Measurements from ENCODE around the gene MPP4. TPM values are rescaled to one million over a fixed set of nuclear protein-coding genes. Genes with fewer than 3 reads are reported as not detected.
"Not testable (repeated sequence)": the region's sequence is repeated elsewhere in the genome, so short reads cannot be mapped to it uniquely, and the experiment has no call there.

MPP4 gene
- total and polyA plus RNA-seq, 10 of the 15 experiments (the other 5 are each of a cell fraction or from before 2014, with no cell fraction given) = 0.03 to 0.14 (median 0.05) TPM; not detected in 4

- H3K36me3 ChIP-seq (ENCODE audit: control insufficient read depth in 2 of 2, insufficient read depth in 2 of 2, low read length in 1 of 2); POLR2A ChIA-PET; FAIRE-seq; in situ Hi-C loops (cut with MboI); H4K20me1 ChIP-seq (ENCODE audit: control insufficient read depth, insufficient read depth); SMC1A ChIA-PET (ENCODE audit: uncharacterized antibody, unreplicated experiment); DNase-seq (ENCODE audit: low read depth, low spot score); RAD21 ChIA-PET (ENCODE audit: unreplicated experiment); BruUV-seq (replicated peaks); ATAC-seq; H3K4me1 ChIP-seq (ENCODE audit: control insufficient read depth, insufficient read depth, low read length); H3K9me3 ChIP-seq (replicated peaks; ENCODE audit: control insufficient read depth, insufficient read depth, low read length); H3K4me2 ChIP-seq (ENCODE audit: control insufficient read depth, insufficient read depth); intact Hi-C loops (cut with micrococcal nuclease; ENCODE audit: unreplicated experiment); H3K4me3 ChIP-seq; H3K27ac ChIP-seq (ENCODE audit: control insufficient read depth, insufficient read depth); H3K79me2 ChIP-seq (ENCODE audit: control insufficient read depth, insufficient read depth, low read length); H3K27me3 ChIP-seq (replicated peaks in 1 of 2; ENCODE audit: control insufficient read depth in 2 of 2, insufficient read depth in 2 of 2, low read length in 1 of 2); H3K9ac ChIP-seq (ENCODE audit: control insufficient read depth, insufficient read depth, low read length); H2AFZ ChIP-seq (ENCODE audit: control insufficient read depth, low read depth, low read length): not testable (repeated sequence)
- 9% methylated on average over 4 of the region's 4 CpGs for WGBS (ENCODE audit: insufficient coverage, insufficient replicate concordance, low lambda C conversion rate, missing lambda C conversion rate)
- CTCF ChIA-PET = interaction anchor here (0.7 kb wide), 1 partner anchor 9 kb away, joined by 3 read pairs; no protein-coding TSS in a partner anchor
Measured at GRCh38 chr2:201671205-201671604, 27.2 kb downstream of the MPP4 start.

DNA sequence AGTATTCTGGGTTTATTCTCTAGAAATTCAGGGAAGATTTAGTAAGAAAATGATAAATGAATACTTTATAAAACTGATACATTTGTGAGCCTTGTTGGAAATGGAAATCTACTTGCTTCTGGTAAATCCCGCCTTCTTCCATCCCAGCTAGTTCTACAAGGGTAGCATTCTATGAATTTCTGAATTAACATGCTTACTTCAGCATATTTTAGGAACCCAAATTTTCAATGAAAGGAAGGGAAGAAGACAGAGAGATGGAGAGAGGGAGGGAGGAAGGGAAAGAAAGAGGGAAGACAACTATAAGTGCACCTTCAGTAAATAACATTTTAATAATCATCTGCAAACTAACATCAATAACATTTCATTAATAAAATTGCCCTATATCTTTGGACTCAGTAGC lies 28.6 kb downstream of the MPP4 start:
- POLR2A ChIA-PET = no interaction called here
- no TSS peak for BruUV-seq (replicated peaks)
- intact Hi-C loops (cut with micrococcal nuclease; ENCODE audit: unreplicated experiment) (loop anchor here (5.0 kb wide), 1 partner anchor 507 kb away; no protein-coding TSS in a partner anchor), in situ Hi-C loops (cut with MboI) (loop anchor here (10.0 kb wide), 1 partner anchor 515 kb away; no protein-coding TSS in a partner anchor)
- Histone ChIP-seq H3K9ac (ENCODE audit: control insufficient read depth, insufficient read depth, low read length) (no peak overlapping the region), H4K20me1 (ENCODE audit: control insufficient read depth, insufficient read depth) (no peaks in the 10 kb centered on the region), H2AFZ (ENCODE audit: control insufficient read depth, low read depth, low read length) (no peak overlapping the region), H3K4me1 (ENCODE audit: control insufficient read depth, insufficient read depth, low read length) (no peaks in the 10 kb centered on the region), H3K9me3 (replicated peaks; ENCODE audit: control insufficient read depth, insufficient read depth, low read length) (no peaks in the 10 kb centered on the region), H3K4me2 (ENCODE audit: control insufficient read depth, insufficient read depth) (no peak overlapping the region), H3K36me3 (ENCODE audit: control insufficient read depth in 2 of 2, insufficient read depth in 2 of 2, low read length in 1 of 2) (no peaks in the 10 kb centered on the region), H3K79me2 (ENCODE audit: control insufficient read depth, insufficient read depth, low read length) (no peaks in the 10 kb centered on the region), H3K27me3 (replicated peaks in 1 of 2; ENCODE audit: control insufficient read depth in 2 of 2, insufficient read depth in 2 of 2, low read length in 1 of 2) (no peaks in the 10 kb centered on the region), H3K27ac (ENCODE audit: control insufficient read depth, insufficient read depth) (no peak overlapping the region), H3K4me3 (no peak overlapping the region)
- no peak for ATAC-seq
- RAD21 ChIA-PET (ENCODE audit: unreplicated experiment) = no interaction called here
- whole genome bisulfite sequencing (ENCODE audit: insufficient coverage, insufficient replicate concordance, low lambda C conversion rate, missing lambda C conversion rate) = 0% methylated on average over 1 of the region's 1 CpG
- no peak for FAIRE-seq
- CTCF ChIA-PET = no interaction called here
- DNase-seq (ENCODE audit: low read depth, low spot score) = no peak
- SMC1A ChIA-PET (ENCODE audit: uncharacterized antibody, unreplicated experiment) = interaction anchor here (0.7 kb wide), 2 partner anchors 10 to 442 kb away, joined by 3 read pairs; no protein-coding TSS in a partner anchor
- TF ChIP-seq SMARCA5 (IDR thresholded peaks at IDR 0.05) (no peak), SUZ12 (IDR thresholded peaks at IDR 0.05; ENCODE audit: unreplicated experiment) (no peak), POLR2AphosphoS5 (IDR thresholded peaks at IDR 0.05; ENCODE audit: low read length) (no peak), BRCA1 (IDR thresholded peaks at IDR 0.05; ENCODE audit: low read depth, low read length) (no peak), MYB (IDR thresholded peaks at IDR 0.05; ENCODE audit: borderline replicate concordance, low read depth, low read length) (no peak), CHD2 (IDR thresholded peaks at IDR 0.05; ENCODE audit: borderline replicate concordance, low read depth, low read length) (no peak), NR2C1 (IDR thresholded peaks at IDR 0.05) (no peak), RFX5 (IDR thresholded peaks at IDR 0.05; ENCODE audit: low read depth, low read length) (no peak), ZBTB11 (CRISPR knock-in tag; IDR thresholded peaks at IDR 0.05) (no peak), NBN (IDR thresholded peaks at IDR 0.05) (no peak)
